Epidermal melanocyte (primary cell): ENCODE measurements around the gene GALR2.

Source experiments
- DNase-seq: peaks from one replicate; pipeline ENCODE4 v3.0.0; 2011; ENCODE audit warnings: low spot score; ENCODE audit not compliant: insufficient read length

The GALR2 gene

DNA sequence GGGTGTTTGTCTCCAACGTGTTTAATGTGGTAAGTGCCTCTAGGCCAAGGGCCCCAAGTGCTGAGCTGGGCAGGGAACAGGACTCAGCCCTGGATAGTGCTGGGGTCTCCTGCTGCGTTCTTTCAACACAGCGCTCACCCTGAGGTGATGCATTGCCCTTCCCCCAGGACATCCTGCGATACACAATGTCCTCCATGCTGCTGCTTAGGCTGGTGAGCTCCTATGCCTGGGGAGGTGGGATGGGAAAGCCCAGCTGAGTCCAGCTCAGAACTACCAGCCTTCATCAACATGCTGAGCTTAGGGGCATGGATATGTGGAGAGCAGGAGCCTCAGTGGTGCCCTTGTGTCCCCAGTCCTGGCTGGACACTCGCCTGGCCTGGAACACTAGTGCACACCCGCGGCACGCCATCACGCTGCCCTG lies 5.0 kb downstream of the GALR2 start:
- no peak for DNase-seq

DNA sequence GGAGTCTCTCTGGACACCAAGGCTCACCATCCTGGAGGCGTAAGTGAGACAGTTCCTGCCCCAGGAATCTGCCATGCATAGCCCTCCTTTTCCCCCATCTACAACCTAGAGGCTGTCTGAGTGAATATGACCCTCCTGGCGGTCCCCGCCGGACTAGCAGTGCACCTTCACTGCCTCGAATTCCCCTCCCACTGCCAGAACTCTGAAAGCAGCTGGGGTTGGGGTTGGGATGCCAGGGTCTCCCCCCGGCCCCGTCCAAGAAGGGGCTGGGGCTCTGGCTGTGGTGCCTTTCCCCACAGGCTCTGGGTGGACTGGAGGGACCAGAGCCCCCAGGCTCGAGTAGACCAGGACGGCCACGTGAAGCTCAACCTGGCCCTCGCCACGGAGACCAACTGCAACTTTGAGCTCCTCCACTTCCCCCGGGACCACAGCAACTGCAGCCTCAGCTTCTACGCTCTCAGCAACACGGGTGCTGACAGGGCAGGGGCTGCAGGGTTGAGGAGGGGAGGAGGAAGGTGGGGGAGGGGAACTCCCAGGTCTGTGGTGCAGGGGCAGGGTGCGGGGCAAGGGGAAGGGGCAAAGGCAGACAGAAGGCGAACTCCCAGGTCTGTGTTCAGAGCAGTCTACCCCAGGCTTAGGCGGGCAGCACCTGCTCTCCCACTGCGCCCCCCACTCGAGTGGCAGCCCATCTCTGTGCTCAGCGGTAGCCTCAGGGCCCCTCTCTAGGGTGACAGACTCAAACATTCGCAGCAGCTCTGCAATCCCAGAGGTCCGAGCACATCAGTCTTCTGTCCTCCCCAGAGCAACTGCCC lies 5.6 kb downstream of the GALR2 start:
- DNase-seq, result no peak

DNA sequence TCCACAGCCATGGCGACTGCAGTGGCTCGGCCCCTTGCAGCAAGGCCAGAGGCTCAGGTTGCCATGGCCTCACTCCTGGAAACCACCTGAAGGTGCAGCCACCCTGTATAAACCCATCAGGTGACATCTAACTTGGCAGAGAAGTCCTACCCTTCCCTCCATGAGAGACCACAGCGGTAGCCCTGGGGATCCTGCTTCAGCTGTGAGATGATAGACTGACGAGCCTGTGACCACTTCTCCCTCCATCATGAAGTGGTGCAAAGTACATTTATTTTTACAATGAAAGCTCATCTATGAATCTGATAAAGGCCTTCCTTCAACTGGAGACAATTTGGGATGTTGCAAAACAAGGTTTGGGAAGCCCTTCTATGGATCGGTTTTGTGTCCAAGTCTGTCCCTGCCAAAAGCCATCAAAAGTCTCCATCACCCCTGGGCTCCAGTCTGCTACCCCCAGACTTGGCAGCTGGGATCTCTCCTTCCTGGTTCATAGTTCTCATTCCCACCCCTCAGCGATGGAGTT lies 6.2 kb downstream of the GALR2 start:
- DNase-seq, result no peak

DNA sequence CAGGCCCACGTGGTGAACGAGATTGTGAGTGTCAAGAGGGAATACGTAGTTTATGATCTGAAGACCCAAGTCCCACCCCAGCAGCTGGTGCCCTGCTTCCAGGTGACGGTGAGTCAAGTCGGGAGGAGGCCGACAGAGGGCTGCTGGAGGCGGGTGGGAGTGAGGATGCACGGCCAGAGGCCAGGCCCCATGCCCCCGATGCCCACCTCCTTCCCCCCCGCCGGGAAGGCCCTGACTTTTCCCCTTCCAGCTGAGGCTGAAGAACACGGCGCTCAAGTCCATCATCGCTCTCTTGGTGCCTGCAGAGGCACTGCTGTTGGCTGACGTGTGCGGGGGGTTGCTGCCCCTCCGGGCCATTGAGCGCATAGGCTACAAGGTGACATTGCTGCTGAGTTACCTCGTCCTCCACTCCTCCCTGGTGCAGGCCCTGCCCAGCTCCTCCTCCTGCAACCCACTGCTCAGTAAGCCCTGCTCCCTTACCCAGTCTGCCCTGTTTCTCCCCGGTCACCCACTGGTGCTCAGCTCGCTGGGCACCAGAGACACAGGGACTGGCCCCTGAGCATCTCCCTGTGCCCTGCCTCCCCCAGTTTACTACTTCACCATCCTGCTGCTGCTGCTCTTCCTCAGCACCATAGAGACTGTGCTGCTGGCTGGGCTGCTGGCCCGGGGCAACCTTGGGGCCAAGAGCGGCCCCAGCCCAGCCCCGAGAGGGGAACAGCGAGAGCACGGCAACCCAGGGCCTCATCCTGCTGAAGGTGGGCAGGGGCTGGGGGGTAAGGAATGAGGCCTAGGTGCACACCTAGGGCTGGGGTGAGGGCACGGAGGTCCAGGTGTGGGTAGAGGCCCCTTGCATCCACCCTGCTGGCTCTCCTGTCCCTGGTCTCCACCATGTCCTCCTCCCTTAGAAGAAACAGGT lies 7.0 kb downstream of the GALR2 start:
- DNase-seq, result no peak

DNA sequence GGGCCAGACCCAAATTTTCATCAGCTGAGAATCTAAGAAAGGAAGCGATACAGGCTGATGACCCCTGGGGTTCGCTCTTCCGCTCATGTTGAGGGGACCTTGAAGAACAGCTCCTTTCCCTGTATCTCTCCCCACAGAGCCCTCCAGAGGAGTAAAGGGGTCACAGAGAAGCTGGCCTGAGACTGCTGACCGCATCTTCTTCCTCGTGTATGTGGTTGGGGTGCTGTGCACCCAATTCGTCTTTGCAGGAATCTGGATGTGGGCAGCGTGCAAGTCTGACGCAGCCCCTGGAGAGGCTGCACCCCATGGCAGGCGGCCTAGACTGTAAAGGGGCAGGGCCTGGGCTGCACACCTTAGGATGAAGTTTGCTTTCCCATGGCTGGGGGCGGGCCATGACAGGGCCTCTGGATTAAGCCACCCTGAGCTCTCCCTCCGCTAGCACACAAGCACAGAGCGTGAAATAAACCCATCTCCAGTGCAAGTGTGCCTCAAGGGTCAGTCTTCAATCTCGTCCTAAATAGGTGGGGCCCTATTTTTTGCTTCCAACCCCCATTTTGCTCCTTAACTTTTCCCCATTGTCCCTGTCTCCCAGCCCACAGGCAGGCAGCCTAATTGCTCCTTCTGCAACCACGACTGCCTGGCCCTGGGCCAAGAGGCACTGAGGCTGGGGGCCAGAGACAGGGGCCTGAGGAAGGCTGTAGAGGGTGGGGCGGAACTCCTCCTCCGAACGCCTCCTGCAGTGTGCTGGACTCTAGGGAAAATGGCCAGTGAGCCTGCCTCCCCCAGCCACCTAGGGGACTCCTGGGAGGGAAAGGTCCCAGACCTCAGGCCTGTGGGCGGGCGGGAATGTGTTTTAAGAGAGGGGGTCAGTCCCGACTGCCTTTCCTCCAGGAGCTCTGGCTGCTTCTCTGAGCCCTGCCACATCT lies 8.0 kb downstream of the GALR2 start:
- DNase-seq, result no peak

DNA sequence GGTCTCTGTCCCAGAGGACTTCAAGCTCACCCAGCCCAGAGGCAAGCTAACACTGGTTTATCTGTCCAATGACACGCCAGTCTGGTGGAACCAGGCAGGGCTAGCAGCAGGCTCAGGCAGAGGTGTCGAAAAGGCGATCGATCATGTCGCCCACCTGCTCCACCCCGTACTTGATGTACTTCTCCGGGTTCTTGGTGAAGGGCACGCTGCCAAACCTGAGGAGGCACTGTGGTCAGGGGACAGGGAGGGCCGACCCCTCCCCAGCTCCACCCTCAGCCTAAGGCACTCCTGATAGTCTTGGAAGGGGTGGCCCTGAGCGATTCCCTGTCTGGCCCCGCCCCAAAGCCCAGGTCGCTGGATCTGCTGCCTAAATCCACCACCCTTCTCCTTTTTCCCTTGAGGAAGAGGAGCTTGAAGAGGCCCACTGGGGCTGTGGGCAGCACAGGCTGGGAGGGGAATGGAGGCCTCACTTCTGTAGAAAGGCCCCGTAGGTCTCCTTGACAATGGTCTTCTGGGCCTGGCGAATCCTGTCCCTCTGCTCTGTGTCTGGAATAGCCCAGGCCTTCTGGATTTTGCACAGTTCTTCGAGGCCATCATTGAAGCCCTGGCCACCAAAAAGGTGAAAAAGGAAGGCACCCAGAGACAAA lies 9.1 kb downstream of the GALR2 start:
- no peak for DNase-seq

DNA sequence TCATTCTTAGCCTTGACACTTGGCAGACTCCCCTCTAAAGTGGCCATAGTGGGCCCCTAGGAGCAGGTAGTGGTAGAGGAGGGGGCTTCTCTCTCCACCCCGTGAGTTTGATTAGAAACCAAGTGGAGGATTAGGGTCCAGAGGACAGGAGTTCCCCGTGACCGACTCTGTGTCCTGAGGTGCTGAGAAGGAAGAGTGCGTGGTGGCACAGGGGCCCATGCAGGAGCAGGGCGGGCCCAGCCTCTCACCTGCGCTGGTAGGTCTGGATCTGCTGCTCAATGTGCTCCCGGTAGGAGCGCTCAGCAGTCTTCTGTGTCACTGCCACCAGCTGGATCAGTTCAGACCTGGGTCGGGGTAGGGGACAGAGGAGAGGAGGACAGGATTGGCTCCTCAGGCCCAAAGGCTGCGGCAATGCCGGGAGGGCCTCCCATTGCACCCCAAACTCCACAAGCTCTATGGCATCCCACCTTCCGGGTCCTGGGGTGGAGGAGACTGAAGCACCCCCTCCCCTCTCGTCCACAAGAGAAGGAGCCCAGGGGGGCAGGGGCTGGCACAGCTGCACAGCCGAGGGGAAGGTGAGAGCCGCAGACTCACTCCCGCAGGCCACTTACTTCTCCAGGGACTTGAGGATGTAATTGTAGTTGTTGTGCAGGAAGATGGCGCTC lies 10.6 kb downstream of the GALR2 start:
- DNase-seq, result no peak

DNA sequence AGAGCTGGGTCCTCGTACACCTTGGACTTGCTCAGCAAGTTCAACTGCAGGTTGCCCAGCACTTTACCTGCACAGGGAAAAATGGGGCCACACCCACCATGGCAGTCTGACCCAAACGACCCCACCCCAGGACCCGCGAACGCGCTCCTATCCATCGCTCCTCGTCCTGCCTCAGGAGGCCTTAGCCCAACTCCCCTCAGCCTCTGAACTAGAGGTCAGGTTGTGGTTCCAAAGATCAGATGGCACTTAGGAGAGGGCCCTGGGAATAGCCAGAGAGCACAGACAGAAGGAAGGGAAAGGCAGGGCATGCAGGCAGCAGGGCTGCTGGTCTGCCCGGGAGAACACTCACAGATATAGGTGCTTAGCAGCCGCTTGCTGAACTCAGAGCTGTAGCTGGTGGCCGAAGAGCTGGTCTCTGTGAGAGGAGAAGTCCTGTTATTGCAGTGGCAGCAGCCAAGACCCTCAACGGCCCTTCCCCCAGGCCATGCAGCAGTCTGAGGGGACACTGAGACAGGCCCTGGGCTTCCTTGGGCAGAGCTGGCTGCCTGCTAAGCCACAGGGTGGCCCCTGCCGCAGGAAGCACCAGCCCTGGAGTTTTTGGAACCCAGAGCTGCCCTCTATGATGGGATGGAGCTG lies 11.3 kb downstream of the GALR2 start:
- no peak for DNase-seq

DNA sequence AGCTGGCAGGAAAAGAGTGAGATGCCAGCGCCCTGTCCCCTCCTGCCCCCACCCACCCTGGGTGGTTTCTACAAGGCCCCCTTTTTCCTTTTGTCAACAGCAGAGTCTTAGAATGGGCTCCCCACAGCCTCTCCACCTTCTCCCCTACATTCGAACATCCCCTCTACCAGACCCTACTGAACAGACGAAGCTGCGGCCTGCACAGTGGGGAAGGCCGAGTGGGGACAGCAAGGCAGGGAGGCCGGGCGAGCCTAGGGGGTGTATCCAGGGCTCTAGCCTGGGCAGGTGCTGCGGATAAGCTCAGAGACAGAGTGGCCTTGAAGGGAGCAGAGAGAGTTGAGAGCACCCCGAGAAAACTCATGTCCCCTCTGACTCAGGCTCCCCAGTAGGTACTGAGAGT lies 11.8 kb downstream of the GALR2 start:
- no peak for DNase-seq

DNA sequence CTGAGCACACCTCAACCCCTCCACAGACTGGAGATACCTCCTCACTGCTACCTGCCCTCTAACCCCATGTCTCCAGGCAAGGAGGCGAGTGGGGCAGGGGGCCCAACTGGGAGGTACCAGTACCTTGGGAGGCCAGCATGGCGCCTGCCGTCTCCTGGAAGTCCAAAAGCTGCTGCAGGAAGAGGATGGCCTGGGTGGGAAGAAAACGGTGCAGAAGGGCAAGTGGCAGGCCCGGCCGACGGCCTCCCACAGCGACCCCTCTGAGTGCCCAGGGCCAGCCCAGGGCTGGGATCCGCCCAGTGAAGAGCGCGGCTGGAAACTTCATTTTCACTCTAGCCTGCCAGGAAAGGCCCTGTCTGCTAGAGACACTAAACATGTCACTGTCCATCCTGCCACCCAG lies 12.9 kb downstream of the GALR2 start:
- DNase-seq, result no peak

DNA sequence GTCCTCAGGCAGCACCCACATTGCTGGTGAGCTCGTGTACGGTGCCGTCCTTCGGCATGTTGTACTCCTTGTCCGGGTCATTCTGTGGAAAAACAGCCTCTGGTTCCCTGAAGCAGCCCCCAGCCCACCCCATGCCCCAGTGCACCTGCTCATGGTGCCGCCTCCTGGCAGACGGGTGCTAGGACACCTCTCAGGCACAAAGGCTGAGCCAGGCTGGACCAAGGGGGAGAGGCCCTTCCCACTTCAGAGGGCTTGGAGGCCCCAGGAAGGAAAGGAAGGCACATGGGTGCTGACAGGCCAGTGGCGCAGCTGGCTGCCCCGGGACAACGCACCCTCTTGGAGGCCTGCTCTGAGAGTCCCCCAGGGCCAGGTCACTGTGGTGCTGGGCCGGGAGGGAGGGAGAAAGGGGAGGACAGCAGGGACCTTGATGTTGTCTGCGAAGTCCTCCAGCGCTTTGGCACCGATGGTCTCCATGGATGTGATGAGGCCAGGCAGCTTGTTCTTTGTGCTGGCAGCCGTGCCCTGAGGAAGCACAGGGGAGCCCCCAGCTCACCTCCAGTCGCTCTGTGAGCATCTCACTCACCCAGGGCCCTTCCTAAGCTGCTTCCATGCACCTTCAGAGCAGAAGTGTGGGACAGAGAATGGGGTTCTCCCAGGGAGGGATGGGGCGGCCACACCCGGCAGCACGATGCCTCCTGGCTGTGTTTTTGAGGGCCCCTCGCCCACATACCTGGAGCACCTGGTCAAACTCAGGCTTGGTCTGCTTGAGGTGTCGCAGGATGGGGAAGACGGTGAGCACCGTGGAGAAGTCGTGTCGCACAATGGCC lies 13.7 kb downstream of the GALR2 start:
- no peak for DNase-seq

DNA sequence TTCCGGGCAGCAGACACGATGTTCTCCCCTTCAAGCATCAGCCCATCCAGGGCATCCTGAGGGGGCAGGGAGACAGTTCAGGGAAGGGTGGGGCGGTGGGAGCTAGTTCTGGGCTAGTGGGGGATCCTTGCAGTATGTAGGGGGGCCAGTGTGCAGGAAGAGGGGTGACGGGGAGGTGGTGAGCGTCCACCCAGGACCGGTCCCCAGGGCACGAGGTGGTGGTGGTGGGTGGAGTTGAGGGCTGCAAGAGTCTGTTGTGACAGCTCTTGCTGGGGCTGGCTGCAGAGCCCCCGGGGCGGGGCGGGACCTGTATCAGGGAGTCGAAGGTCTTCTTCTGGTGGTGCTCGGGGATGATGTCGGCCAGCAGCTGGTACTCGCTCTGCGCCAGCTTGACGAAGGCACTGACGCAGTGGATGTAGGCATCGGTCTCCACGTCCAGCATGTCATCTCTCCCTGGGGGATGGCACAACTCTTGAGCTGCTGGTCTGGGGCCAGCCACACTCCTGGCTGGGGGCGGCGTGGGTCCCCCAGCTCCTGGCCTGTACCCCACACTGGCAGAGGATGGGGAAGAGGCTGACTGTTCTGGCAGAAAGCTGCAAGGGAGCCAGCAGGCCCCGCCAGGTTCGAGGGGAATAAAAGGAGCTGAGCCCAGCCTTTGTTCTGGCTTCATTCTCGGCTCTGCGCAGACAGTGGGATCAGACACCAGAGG lies 14.4 kb downstream of the GALR2 start:
- DNase-seq, result no peak

DNA sequence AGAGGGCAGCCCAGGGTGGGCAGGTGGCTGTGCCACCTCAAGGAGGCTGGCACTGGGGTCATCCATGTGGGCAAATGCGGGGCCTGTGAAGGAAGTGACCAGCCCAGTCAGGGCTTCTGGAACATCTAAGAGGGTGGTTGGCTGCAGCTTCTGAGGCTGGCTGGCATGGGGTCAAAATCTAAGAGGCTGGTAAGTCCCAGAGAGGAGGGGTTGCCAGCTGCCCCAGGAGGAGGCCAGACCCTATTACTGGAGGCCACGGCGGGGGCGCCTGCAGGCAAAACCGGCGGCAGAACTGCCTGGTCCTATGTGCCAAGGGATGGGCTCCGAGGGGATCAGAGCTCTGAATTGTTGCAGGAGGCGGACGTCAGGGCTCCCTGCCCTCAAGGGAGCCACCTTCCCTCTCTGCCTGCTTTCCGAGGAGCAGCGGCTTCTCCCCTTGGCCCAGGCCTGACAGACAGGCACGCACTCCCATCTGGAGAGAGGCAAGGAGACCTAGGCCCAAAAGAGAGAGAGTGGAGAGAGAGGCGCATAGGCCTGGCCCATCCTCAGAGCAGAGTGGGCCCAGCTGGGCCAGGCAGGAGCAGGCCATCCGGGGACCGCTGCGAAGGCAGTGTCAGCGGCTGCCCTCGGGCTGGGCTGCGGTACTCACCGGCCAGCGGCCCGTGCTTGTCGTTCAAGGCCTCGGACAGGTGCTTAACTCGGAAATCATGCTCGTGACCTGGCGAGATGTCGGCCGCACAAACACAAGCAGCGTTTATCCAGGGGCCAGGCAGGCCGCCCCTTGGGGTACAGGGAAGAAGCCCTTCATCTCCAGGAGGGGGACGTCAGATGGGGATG lies 15.3 kb downstream of the GALR2 start:
- no peak for DNase-seq

DNA sequence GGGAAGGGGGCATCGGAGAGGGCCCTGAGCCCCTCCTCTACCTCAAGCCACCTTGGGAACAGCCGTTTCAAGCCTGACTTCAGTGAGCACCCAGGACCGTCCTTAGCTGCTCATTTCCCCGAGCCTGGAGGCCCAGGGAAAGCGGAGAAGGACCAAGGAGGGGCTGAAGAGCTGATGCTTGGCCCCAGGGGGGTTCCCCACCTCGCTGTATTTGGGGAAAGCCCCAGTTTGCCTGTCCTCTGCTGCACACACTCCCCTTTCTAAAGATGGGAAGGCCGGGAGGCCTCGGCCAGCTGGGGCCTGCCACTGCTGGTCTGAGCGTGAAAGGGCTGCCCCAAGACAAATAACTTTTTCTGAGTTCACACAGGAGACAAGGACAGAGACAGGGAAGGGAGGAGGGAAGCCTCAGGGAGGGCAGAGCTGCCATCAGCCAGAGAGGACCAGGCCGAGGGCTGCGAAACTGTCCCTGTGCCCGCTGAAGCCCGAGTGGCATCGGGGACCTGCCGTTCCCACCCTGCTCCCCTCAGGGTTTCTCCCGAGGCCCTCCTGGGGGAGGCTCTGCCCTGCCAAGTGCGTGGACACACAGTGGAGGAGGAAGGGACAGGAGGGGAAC lies 16.0 kb downstream of the GALR2 start:
- no peak for DNase-seq

DNA sequence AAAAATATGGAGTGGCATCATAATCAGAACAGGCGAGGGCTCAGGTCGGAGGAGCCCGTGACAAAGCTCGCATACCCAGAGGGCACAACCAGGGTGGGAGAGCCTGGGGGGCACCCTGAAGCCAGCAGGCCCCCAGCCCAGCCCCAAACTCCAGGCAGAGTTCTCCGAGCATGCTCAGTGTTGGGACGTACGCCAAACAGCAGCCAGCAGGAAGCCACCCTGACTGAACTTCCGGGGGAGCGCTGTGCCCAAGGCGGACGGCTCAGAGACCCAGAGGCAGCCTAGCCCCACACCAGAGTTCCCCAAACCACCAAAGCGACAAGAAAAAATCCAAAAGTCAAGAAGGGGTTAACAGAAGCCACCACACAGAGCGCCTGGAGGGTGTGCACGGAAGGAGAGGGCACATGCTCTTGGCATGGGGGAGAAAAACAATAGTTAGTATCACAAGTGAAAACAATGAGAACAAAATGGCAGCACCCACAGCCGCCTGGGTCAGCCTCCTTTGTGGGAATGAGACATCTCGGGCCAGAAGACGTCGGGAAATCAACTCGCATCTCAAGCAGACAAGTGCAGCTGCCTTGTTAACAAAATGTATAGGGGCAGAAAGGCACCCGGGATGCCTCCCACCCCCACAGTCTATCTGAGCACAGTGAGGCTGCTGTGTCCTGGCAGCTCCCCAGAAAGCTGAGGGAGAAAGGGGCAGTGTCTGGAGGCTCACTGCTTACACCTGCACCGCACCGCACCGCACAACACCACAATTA lies 17.1 kb downstream of the GALR2 start:
- no peak for DNase-seq
